Stimulated activated CD8-positive, alpha-beta memory T cell treated with anti-CD3 and anti-CD28 coated beads, Interleukin-7, amount 100 ng/mL, for 4 hours (primary cell): Measurements from ENCODE around the gene UBE2E1.
A peak's percentile ranks its signal among the peaks of the same experiment; 100 is the strongest.

ENCODE experiments used
- DNase-seq, 2 donors: peaks; one replicate each; pipeline ENCODE4 v3.0.0-alpha.2; 2020; ENCODE audit warnings: low read depth in 2 of 2

Gene UBE2E1

DNA sequence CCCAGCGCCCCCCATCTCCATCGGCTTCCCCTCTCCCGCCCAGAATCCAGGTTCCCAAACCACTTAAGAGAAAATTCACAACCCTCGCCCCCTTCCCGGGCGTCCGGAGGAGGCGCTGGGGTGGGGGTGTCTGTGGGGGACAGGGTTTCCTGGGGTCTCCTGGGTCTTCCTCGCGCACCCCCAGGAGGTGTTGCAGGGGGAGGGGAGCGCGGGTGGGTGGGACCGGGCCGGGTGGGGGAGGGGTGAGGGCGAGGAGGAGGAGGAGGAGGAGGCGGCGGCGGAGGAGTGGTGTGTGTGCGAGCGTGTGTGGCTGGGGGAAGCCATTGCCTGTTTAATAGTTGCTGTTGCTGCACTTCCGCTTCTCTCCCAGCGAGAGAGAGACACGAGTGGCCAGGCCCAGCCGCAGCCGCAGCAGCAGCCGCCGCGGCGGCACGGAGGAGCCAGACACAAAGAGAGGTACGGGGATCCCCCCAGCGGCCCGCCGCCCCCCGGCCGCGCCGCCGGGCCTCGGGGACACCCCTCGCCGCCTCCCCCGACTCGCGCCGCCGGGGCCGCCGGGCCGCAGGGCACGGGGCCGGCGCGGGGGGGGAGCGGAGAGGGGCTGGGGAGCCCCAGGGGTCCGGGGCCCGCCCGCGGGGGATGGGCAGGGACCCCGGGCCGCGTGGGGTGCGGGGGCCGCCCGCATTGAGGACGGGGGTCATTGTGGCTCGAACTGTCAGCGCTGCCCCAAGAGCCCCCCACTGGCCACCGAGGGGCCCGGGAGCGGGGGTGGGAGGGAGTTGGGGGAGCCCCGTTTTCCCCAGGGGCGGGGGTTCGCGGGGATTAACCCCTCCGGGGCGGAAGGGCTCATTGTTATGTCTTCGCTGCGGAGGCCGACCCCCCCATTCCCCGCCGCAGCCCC lies at the start of gene UBE2E1:
Gene UBE2E1 (plus strand): TSS at position 323 of the 901 bp plus-strand sequence. CDS start 1,315 bp downstream, outside the sequence.
- peak; percentile 44 to 67 for DNase-seq

DNA sequence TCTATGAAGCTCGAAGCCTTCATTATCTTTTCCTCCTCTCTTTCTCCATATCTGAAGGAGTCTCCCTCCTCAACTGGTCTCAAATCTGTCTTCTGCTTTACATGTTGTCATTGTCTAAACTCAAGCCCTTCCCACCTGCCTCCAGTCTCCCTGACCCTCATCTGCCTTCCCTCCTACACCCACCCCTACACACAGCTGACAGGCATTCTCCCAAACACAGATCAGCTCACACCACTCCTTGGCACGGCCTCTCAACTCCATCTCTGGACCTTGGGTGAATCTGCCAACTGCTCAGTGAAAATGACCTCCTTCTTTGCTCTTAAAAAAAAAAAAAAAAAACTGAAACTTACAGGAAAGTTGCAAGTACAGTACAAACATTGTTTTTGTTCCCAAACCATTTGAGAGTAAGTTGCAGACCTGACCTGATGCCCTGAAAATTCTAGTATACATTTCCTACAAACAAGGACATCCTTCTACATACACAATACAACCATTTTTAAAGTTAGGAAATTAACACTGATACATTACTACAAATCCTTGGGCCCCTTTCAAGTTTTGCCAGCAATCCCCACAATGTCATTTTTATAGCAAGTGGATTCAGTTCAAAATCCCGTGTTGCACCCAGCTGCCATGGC lies 49.4 kb upstream of the UBE2E1 start:
- DNase-seq: no peak

DNA sequence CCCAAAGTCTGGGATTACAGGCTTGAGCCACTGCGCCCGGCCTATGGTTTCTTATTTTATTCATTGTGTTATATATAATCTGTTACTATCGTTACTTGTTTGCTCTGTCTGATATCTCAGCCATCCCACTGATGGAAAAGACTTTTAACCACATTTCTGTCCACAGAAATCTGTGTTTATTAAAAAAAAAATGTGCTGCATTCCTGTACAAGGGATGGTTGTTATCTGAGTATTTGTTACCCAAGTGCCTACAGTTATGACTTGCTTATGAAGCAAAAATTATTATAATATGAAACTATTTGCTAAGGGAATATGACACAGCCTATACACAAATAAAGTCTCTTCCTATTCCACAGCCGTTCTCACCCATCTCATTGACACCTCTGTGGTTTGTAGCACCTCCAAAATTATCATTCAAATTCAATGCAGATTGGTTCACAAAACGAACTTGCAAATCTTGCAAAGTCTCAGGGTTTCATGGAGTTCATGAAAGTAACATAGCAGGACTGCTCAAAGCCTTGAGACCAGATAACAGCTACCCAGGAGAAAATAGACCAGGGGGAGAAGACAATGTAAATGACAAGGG lies 47.4 kb upstream of the UBE2E1 start:
- DNase-seq: no peak

DNA sequence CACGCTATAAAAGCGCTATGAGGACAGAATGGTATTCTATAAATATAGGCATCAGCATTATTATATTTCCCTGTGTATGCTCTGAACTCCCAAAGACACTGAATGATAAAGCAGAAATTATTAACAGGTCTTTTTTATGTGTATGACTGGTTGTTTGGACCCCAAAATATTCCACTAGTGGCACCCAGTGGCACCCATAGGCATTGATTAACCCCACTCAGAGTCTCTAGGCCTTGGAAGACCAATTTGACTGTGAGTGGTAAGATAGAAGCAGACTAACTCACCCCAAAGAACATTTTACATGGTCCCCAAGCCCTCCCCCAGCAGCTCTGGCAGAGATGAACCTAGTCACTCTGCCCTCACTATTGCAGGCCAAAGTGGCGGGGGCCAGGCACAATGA lies 45.4 kb upstream of the UBE2E1 start:
- DNase-seq: no peak

DNA sequence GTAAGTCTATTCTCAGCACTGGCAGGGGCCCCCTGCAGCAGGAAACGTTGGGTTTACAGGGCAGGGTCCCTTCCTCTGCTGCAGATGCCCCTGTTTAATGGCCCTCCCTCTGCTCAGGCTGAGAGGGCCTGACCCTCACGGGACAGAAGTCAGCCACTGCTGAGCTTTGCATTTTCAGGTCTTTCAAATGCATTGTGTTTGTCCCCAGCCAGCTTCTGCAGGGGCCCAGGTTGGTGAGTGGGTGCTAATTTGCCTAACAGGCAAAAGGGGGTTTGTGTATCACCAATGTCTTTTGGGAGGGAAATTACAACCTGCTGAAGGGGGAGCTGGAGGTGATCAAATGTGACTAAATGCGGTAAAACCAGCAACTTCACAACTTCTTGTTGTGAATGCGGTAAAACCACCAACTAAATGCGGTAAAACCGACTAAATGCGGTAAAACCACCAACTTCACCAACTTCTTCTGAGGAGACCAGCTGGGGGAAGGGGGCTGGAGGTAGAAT lies 44.8 kb upstream of the UBE2E1 start:
- no peak for DNase-seq

DNA sequence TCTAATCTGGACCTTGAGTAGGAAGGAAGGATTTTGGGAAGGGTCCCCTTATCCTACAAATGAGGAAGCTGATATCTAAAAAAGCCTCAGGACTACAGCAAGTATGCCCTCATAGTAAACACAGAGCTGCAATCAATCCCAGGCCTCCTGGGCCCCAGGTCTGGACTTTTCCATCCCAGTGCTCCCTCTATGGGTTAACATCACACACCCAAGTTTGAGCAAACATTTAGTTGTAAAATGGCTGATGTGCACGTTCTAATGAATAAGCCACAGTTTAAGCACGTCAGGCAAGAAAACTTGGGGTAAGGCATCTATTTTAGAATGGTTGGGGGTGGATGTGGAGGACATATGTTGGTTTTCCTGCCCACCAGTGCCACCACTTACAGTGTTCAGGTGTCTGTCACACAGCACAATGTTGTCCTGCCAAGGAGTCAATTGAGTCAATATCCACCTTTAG lies 44.3 kb upstream of the UBE2E1 start:
- no peak for DNase-seq

DNA sequence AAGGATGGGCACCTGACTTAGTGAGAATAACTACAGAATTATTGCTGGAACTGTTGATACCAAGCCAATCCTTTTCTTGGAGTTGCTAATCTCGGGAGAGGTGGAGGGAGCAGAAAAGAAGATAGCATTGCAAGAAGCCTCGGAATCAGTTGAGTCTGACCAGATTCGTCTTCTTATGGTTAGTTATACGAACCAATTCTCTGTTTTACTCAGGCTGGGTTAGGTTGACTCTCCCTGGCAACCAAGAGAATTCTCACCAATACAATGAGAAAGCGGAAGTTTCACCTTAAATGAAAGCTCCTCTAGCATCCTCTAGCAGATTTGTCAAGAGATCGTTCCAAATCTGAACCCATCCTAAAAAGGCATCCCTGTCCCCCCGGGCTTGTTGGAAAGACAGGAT lies 43.5 kb upstream of the UBE2E1 start:
- DNase-seq: no peak

DNA sequence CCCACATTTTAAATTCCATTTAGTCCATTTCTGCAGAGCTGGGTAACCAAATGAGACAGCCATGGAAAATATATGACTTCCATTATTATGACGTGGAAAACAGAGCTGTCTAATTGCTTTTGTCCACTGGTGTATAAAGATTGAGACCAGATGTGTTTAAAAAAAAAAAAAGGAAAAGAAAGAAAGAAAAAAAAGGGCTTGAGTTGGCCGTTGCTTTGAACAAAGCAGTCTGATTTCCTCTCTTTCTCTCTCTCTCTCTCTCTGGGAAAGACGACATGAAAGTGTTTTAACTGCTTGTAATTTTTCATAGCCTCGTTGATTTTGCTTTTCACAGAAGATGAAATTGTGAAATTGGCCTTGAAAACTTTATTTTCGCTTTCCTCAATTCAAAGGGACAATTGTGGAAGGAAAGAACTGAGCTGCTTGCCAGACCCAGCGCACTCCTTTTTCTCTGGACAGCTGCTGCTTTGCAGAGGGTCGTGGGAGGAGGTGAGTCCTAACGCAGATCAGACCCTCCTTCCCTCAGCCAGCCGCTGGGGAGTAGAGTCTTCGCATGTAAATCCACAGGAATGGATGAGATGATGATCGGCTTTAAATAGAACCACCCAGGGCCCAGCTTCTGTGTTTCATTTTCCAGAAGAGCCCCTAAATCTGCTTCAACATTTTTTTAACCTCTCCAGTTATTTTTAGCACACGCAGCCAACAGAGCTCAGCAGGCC lies 42.8 kb upstream of the UBE2E1 start:
- DNase-seq: no peak

DNA sequence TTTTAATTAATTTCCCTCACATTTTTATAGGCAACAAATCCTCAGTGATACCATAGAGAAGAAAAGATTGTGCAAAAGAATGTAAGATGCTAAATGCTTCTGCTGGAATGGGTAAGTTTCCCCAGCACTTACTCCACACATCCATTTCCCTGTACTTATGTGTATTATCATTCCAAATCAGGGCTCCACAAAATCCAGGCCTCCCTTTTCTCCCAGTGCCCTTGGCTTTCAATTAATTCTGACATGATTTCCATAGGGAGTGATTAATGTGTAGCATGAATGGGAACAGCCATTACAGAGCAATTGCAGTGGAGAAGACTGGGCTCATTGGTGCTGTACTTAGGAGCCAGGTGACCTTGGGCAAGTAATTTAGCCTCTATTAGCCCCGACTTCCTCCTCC lies 41.3 kb upstream of the UBE2E1 start:
- DNase-seq: no peak

DNA sequence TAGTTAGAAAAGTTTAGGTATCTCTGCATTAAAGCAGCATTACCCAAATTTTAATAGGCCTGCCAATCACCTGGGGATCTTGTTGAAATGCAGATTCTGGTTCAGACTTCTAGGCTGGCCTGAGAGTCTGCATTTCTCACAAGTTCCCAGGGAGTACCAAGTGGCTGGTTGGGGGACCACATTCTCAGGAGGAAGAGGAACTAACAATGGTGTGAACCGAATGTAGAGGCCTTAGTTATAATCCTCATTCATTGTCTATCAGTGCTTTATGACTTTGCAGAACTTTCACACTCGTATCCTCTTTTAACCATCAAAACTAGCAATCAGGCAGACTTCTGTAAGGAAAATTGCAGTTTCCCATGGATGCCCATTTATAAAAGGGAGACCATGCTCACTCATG lies 38.2 kb upstream of the UBE2E1 start:
- DNase-seq: no peak

DNA sequence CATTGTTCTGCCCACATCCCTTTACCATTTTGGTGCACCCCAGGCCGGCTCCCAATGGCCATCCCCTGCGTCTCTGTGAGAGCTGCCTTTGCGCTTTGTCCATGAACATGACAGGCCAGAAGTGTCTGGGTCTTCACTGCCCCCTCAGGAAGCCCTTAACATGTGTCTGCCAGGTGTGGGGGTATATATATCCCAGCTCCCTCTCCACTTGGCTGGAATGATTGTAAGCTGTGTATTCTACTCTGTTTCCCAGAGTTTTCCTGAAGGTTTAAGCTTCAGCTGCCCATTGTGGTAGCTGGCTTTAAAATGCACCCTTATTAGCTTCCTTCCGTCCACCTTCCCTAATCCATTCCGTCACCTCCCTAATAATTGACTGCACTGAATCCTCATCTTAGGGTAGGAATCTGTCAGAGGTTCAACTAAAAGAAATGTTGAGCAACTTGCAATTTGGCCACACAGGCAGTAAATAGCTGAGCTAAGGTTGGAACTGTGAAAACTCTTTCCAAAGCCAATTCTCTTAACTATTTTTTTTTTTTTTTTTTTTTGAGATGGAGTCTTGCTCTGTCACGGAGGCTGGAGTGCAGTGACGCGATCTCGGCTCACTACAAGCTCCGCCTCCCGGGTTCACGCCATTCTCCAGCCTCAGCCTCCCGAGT lies 30.4 kb upstream of the UBE2E1 start:
- DNase-seq: no peak

DNA sequence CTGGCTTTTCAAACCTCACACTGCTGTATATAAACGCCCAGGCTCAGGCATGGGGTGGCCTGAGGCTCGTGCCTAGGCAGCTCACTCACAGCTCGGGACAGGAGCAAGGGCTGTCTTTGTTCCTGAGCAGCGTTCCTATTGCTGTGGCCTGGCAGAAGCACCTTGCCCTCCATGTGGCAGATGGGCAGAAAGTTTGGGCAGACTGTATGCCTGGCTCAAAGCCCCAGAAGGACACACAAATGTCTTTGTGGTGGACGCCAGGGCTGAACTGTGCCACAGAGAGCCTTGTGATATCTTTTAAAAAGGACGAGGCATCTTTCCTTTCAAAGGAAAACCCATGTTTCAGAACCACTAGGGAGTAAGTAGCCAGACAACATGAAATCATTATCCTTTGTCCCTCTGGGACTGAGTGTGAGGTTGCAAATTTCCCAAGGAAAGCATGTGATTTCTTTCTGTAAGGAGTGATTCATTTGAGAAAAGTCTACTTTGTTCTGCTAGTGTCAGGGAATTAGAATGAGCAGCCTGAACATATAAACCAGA lies 29.3 kb upstream of the UBE2E1 start:
- no peak for DNase-seq

DNA sequence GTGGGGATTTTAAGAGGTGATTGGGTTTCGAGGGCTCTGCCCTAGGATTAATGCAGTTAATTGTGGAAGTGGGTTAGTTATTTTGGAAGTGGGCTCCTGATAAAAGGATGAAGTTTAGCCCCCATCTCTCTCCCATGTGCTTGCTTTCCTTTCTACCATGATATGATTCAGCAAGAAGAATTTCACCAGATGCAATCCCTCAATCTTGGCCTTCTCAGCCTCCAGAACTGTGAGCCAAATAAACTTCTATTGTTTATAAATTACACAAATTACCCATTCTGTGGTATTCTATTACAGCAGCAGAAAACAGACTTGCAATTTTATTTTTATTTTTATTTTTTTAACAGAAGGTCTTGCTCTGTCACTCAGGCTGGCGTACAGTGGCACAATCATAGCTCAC lies 27.3 kb upstream of the UBE2E1 start:
- no peak for DNase-seq

DNA sequence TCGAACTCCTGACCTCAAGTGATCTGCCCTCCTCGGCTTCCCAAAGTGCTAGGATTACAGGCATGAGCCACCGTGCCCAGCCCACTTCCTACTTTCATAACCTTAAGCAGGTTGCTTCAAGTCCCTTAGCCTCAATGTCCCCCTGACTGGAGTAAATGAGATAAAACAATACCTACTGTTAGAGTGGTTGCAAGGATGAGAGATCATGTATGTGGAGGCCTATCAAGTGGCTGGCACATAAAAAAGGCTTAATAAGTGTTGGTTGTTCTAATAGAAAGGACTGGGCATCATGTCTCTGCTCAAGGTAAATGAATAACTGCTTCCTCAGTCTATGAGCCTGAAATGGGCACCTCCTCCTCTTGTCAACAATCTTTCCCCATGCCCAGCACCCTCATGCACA lies 25.9 kb upstream of the UBE2E1 start:
- DNase-seq: no peak

DNA sequence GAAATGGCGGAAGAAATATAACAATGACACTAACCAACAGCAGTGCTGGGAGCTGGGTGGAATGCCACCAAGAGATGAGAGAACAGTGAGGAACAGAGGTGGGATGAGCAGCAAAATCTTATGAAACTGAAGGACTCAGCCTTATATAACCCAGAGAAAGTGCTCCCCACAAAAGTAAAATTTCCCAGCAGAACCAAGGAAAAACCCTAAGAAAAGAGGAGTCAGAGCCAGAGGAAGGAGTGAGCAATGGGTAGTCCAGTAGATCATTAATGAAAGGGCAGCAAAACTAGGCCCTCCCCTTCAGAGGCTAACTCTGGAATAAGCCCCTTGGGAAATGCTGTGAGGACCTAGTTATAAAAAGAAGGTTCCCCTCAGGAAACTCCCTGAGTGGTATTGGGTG lies 24.7 kb upstream of the UBE2E1 start:
- no peak for DNase-seq

DNA sequence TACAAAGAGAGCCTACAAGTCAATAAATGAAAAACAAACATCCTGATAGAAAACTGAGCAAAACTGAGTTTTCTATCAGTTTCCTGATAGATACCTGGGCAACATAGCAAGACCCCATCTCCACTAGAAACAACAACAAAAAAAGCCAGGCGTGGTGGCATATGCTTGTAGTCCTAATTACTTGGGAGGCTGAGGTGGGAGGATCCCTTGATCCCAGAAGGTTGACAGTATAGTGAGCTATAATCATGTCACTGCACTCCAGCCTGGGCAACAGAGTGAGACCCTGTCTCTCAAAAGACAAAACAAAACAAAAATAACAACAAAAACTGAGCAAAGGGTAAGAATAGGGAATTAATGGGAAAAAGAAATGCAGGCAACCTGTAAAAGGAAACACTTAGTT lies 23.9 kb upstream of the UBE2E1 start:
- no peak for DNase-seq

DNA sequence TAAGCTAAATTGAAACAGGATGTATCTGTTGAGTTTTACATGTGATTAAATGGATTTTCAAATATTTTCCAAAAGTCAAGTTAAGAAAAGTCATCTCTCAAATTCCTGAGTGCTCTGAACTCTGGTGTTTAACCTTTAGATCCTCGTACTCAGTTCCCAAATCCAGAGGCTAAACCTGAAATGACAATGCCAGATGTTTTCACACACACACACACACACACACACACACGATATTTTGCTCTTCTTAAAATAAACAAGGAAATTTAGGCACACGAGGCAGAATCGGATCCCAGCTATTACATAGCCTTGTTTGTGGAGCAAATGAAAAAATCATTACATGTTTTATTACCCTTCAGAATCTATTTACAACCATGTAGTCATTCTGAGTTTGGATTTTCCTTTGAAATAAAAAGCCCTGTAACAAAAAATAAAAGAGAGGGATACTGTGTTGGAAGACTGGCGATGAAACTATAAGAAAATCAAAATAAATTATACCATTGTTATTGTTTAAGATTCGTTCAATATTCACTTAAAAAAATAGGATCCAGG lies 20.6 kb upstream of the UBE2E1 start:
- no peak for DNase-seq

DNA sequence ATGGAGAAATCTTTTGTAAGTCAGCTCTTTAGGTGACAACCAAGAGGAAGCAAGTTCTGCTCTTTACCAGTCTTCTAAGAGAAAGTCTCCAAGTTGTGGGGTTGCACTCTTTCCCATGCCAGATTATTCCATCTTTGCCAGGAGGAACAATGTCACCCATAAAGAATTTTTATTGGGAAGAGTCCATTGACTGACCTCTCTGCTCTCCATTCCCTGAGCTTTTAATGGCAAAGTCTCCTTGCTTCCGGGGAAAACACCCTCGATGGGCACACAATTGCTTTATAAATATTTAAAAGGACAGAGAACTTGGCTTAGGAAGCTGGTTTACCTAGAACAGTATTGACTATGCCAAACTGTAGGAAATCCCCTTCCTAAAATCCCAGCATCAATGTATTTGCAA lies 19.9 kb upstream of the UBE2E1 start:
- no peak for DNase-seq

DNA sequence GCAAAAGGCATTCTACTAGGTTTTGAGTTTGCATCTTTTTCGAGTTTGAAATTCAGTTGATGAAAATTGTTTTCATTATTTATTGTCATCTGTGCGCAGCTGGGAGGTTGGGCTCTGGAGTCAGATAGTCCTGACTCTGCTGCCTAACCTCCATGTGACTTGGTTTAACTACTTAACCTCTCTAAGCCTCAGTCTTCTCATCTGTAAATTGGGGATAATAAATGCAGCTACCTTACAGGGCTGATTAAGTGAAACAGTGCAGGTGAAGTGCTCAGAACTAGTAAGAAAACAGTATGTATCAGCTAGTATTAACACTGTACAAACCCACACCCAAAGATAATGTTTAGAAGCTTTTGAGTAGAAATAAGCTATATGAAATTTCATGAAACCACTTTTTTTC lies 14.1 kb upstream of the UBE2E1 start:
- no peak for DNase-seq

DNA sequence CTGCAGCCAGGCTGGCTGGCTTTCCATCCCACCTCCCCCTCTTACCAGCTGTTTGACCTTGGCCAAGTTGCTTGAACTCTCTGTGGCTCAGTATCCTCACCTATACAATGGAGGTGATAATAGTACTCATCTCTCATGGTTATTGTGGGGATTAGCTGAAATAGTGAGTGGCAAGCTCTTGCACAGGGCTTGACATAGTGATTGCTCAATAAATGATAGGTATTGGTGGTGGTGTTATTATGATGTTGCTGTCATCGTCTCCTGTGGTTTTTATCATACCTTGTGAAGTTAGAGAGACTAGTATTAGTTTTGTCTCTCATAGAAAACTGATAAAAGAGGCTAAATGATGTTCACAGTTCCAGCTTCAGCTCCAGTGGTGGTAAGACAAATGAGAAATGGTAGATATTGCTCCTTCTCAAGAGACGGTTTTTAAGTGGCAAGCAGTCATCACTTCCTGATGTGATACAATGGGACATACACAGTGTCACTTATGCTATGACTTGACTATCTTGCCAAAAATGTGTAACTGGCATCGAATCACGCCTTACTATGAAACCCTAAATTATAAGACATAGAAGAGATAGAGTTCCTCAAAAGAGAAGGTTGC lies 12.1 kb upstream of the UBE2E1 start:
- DNase-seq: no peak
